ENCODE results near the gene DOK6.
"Not testable (repeated sequence)": the region's sequence is repeated elsewhere in the genome, so short reads cannot be mapped to it uniquely, and the experiment has no call there.

DOK6 gene

DNA sequence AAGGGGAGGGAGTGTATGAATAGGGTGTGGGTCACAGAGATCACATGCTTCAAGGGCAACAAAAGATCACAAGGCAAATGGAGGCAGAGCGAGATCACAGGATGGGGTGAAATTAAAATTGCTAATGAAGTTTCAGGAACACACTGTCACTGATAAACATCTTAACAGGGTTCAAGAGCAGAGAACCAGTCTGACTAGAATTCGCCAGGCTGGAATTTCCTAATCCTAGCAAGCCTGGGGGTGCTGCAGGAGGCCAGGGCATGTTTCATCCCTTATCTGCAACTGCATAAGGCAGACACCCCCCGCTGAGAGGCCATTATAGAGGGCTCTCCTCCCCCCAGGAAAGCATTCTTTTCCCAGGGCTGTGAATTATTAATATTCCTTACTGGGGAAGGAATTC is 478.4 kb downstream of the DOK6 start:
- DNase-seq = not testable (repeated sequence)

- DNase-seq = no peak
Observed at GRCh38 chr18:69880083-69880482, 479.4 kb downstream of the DOK6 start.

- DNase-seq = no peak
Observed at GRCh38 chr18:69882965-69883668, 482.4 kb downstream of the DOK6 start.

GRCh38 chr18:69883781-69884180 is 483.1 kb downstream of the DOK6 start:
- no peak for DNase-seq

DNA sequence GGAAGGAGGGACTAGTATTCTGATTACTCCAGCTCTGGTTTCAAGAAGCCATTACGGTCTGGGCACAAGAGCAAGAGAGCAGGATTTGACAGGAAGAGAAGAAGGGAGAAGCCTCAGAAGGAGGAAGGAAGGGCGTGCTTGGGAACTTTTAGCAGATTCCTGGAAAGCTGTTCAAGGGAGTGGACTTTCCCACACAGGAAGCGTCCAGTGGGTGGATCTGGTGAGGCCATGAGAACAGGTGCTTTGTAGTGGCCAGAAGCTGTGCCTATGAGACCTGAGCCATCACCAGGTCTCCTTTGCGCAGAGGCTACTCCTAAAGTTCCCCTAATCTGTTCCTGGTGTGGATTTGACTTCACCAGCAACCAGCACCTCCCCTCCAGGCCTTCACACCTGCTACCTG is 484.7 kb downstream of the DOK6 start:
- DNase-seq = no peak

- DNase-seq = peak; percentile 60
Observed at GRCh38 chr18:69885841-69886531, 485.3 kb downstream of the DOK6 start.

DNA sequence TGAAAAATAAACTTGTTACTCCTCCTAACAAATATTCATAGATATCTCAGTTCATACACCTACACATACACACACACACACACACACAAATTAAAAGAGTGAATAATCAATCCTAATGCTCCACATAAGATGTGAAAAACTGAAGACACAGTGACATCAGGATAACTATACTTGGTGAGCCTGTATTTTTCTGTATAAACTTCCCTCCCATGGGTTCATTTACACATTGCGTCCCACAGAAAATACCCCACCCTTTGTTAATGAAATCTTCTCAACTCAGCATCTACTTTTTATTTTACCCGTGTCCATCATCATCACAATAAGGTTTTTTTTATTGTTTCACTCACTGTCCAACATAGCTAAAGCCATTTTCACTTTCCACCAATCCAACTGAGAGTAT is 486.6 kb downstream of the DOK6 start:
- no peak for DNase-seq

GRCh38 chr18:69889009-69889408 is 488.3 kb downstream of the DOK6 start:
- DNase-seq = no peak

- no peak for DNase-seq
Observed at GRCh38 chr18:69890558-69890957, 489.9 kb downstream of the DOK6 start.

DNA sequence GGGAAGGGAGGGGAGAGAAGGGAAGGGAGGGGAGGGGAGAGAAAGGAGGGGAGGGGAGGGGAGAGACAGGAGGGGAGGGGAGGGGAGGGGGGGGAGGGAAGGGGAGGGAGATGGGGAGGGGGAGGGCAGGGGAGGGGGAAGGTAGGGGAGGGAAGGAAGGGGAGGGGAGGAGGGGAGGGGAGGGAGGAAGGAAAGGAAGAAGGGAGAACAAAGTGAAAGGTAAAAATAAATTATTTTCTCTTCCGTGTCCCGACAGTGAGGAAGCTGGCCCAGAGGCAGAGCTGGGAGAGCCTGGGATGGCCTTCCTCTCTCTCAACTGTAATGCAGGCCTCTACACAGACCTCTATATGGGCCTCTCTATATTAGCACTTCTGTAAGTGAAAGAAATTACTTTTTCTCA is 493.8 kb downstream of the DOK6 start:
- DNase-seq = no peak

- peak; percentile 65 for DNase-seq
Observed at GRCh38 chr18:69895066-69896047, 494.7 kb downstream of the DOK6 start.

DNA sequence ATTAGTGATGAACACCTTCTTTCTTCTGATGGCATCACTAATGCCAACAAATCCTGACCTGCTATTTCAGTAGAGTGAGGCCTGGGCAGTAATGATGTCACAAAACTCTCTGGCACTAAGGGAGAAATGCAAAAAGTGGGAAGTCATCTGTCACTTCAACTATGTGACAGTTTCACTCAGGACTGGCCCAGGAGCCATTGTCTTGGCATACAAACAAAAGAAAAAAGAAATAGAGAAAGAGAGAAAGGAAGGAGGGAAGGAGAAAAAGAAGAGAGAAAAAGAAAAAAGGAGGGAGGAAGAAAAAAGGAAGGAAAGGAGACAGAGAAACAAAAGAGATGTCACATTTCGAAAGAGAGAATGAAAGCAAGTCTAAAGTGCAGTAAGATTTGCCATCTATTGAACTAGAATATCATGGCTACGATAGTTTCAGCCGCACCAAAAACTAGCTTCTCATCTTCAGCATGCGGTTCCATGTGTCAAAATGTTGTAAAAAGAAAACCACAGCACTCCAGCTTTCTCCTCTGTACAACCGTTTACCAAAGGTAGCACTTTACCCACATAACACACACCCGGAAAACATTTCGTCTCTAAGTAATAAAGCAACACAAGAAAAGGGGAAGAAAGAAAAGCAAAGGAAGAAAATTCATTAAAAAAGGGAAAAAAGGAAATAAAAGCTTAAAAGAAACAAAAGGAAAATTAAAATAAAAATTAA is 496.9 kb downstream of the DOK6 start:
- peak; percentile 58 for DNase-seq

- peak; percentile 45 for DNase-seq
Observed at GRCh38 chr18:69898241-69898861, 497.7 kb downstream of the DOK6 start.
